Keratinocyte (primary cell): ENCODE data around the gene SELENOW. TPM values are rescaled to one million over a fixed set of nuclear protein-coding genes. Genes with fewer than 3 reads are reported as not detected.

Experiments
- DNase-seq: peaks from one replicate; pipeline ENCODE4 v3.0.0-alpha.2; 2011; ENCODE audit warnings: low read depth, missing footprints, low spot score
- FAIRE-seq: peaks from 2 replicates; lab custom pipeline; 2011; peaks lifted over from hg19 to GRCh38; lab: Jason Lieb, UNC
- H2AFZ ChIP-seq: 2 replicates; pipeline ENCODE4 v1.6.0; 2012; ENCODE audit warnings: low read length, control low read depth, inconsistent platforms; ENCODE audit not compliant: control insufficient read depth
- H3K27ac ChIP-seq: 2 replicates; pipeline ENCODE4 v1.5.1; 2011; ENCODE audit warnings: low read length; ENCODE audit not compliant: control insufficient read depth, insufficient read depth
- H3K27me3 ChIP-seq: 3 replicates; pipeline ENCODE4 v1.6.0; 2011; ENCODE audit warnings: low read length; ENCODE audit not compliant: control insufficient read depth, insufficient read depth; ENCODE audit errors: extremely low read depth
- H3K36me3 ChIP-seq, 2 experiments: 2 replicates in 1 of 2; 3 replicates in 1 of 2; pipeline ENCODE4 v1.5.1; 2011; ENCODE audit warnings: low read length in 2 of 2, mild to moderate bottlenecking in 1 of 2; ENCODE audit not compliant: control insufficient read depth in 2 of 2, insufficient read depth in 2 of 2; ENCODE audit errors: extremely low read depth in 1 of 2
- H3K4me1 ChIP-seq: 3 replicates; pipeline ENCODE4 v1.5.1; 2011; ENCODE audit warnings: low read length; ENCODE audit not compliant: control insufficient read depth, insufficient read depth; ENCODE audit errors: extremely low read depth
- H3K4me2 ChIP-seq: 3 replicates; pipeline ENCODE4 v1.6.0; 2011; ENCODE audit warnings: low read depth, low read length; ENCODE audit not compliant: control insufficient read depth, insufficient read depth; ENCODE audit errors: extremely low read depth
- H3K4me3 ChIP-seq, 3 experiments: fragments of 200-600 bp in 1 of 3; sonication (generic) in 1 of 3; 2 replicates in 2 of 3; 3 replicates in 1 of 3; pipeline ENCODE4 v1.5.1; 2011 to 2016; ENCODE audit warnings: low read length in 3 of 3, mild to moderate bottlenecking in 3 of 3, control low read depth in 2 of 3, inconsistent platforms in 1 of 3, low read depth in 1 of 3, mixed read lengths in 1 of 3, mixed run types in 1 of 3, moderate library complexity in 1 of 3; ENCODE audit not compliant: control insufficient read depth in 2 of 3, insufficient read depth in 2 of 3; ENCODE audit errors: extremely low read depth in 1 of 3
- H3K79me2 ChIP-seq: 2 replicates; pipeline ENCODE4 v1.6.0; 2012; ENCODE audit warnings: low read length; ENCODE audit not compliant: control insufficient read depth, insufficient read depth
- H3K9ac ChIP-seq: 3 replicates; pipeline ENCODE4 v1.6.0; 2011; ENCODE audit warnings: low read length; ENCODE audit not compliant: control insufficient read depth, insufficient read depth; ENCODE audit errors: extremely low read depth
- H3K9me1 ChIP-seq: 3 replicates; pipeline ENCODE4 v1.6.0; 2011; ENCODE audit warnings: low read length; ENCODE audit not compliant: control insufficient read depth, insufficient read depth; ENCODE audit errors: extremely low read depth
- H3K9me3 ChIP-seq: 2 replicates; pipeline ENCODE4 v1.5.1; 2012; ENCODE audit warnings: low read depth, low read length; ENCODE audit not compliant: control insufficient read depth
- H4K20me1 ChIP-seq: 3 replicates; pipeline ENCODE4 v1.6.0; 2011; ENCODE audit warnings: low read length; ENCODE audit not compliant: control insufficient read depth, insufficient read depth; ENCODE audit errors: extremely low read depth
- EZH2 ChIP-seq: IDR thresholded peaks from one replicate; pipeline ENCODE4 v1.6.1; 2012; ENCODE audit warnings: inconsistent platforms, mild to moderate bottlenecking, low read length, moderate library complexity
- dilution Hi-C: fragments of 300-500 bp; cut with MboI; formaldehyde crosslinking; loops from one replicate; pipeline ENCODE4 v1.7.0; 2020; ENCODE audit warnings: low sequenced_read_pairs; ENCODE audit not compliant: extremely low pct_ligation_motif_present
- polyA plus RNA-seq, 5 experiments: library from polyadenylated mRNA; depleted of rRNA in 3 of 5; stranded (reverse) in 3 of 5; stranded (forward) in 1 of 5; unstranded in 1 of 5; fragments of >200 nt; gene quantifications; 1 replicate in 1 of 5; 2 replicates in 3 of 5; 3 replicates in 1 of 5; pipeline versions ENCODE4 v1.2.1 to v1.2.3, GENCODE V29; 2011 to 2012; ENCODE audit warnings: missing spikeins in 2 of 5, low read depth in 1 of 5, low replicate concordance in 1 of 5
- TF ChIP-seq, protein P1 (sequence below), 3 experiments: IDR thresholded peaks in 1 of 3; conservative IDR thresholded peaks in 1 of 3; optimal IDR thresholded peaks in 1 of 3; 2 replicates in 2 of 3; 3 replicates in 1 of 3; pipeline versions ENCODE3 to v1.5.1; 2011; ENCODE audit warnings: low read length in 3 of 3, mild to moderate bottlenecking in 3 of 3, moderate library complexity in 2 of 3, control low read depth in 1 of 3, inconsistent platforms in 1 of 3; ENCODE audit not compliant: insufficient read depth in 2 of 3; ENCODE audit errors: extremely low read depth in 1 of 3

Gene SELENOW
- polyA plus RNA-seq, 1 donor (not counting 4 experiments of a cell fraction or from before 2014, with no cell fraction given) = 509 TPM

DNA sequence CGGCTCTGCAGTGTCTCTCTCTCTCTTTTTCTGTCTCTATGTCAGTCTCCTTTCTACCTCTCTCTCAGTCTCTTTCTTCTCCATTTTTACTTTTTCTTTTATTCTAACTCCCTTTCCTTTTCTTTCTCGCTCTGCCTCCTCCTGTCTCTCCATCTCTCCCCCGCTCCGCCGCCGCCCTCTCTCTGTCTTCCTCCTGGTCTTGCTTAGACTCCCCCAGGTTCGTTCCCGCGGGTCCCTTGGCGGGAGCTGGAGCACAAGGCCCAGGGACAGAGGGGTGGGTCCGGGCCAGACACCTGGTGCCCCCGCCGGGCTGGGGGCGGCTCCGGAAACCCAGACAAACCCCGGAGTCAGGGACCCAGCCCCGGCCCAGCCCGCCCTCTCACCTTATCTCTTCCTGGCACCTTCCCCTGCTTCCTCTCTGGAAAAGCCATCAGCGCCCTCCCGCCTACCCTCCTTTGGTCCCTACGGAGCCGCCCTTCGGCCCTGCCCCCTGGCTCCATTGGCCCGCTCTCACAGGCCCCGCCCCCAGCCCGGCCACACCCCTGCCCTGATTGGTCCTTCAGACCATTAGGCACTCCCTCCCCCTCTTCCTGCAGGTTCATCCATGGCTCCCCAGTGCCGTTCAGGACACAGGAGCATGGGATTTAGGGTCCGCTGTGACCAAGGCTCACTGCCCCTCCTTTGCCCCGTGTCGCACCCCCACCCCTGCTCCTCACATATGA lies 48.5 kb upstream of the SELENOW start:
- dilution Hi-C loops = no loop called here
- TF ChIP-seq, protein P1, sequence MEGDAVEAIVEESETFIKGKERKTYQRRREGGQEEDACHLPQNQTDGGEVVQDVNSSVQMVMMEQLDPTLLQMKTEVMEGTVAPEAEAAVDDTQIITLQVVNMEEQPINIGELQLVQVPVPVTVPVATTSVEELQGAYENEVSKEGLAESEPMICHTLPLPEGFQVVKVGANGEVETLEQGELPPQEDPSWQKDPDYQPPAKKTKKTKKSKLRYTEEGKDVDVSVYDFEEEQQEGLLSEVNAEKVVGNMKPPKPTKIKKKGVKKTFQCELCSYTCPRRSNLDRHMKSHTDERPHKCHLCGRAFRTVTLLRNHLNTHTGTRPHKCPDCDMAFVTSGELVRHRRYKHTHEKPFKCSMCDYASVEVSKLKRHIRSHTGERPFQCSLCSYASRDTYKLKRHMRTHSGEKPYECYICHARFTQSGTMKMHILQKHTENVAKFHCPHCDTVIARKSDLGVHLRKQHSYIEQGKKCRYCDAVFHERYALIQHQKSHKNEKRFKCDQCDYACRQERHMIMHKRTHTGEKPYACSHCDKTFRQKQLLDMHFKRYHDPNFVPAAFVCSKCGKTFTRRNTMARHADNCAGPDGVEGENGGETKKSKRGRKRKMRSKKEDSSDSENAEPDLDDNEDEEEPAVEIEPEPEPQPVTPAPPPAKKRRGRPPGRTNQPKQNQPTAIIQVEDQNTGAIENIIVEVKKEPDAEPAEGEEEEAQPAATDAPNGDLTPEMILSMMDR (optimal IDR thresholded peaks at IDR 0.05 in 1 of 3, IDR thresholded peaks at IDR 0.05 in 1 of 3, conservative IDR thresholded peaks at IDR 0.05 in 1 of 3; ENCODE audit: extremely low read depth in 1 of 3, insufficient read depth in 2 of 3, low read length in 3 of 3) = no peak
- no peak for TF ChIP-seq EZH2
- no peaks in the 10 kb centered on the region for H3K9me1 ChIP-seq
- H3K27me3 ChIP-seq = no peaks in the 10 kb centered on the region
- no peaks in the 10 kb centered on the region for H3K9me3 ChIP-seq
- no peak overlapping the region for H2AFZ ChIP-seq
- H3K4me1 ChIP-seq = peaks cover 37% of the 10 kb centered on the region
- peak overlapping the region; percentile 77 for H3K9ac ChIP-seq
- peaks cover 2% of the 10 kb centered on the region for H4K20me1 ChIP-seq
- H3K79me2 ChIP-seq = peaks cover 25% of the 10 kb centered on the region
- peak overlapping the region; percentile 90 for H3K4me2 ChIP-seq
- peak; percentile 23 for FAIRE-seq
- H3K36me3 ChIP-seq = peaks cover 22 to 40% of the 10 kb centered on the region in 2 experiments
- no peak for DNase-seq
- peak overlapping the region; percentile 94 for H3K27ac ChIP-seq
- peak overlapping the region; percentile 19 to 67 (median 66) for H3K4me3 ChIP-seq

DNA sequence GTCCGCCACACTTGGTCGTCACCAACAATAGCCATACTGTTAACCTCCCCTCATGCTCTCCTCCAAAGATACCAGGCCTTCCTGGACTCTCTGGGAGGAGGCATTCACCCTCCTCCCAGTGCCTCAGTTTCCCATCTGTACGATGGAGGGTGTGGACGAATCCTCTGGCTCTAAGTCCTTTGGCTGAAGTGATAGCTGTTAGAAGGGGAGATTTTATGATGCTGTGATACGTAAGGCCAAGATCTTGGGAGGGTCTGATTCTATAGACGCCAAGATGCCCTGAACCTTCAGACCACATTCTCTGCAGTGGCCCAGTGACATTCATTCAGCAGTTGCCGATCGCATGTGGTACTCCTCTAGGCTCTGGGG lies 48.0 kb upstream of the SELENOW start:
- Histone ChIP-seq H3K36me3 (peaks cover 20 to 43% of the 10 kb centered on the region in 2 experiments), H3K79me2 (peaks cover 25% of the 10 kb centered on the region), H4K20me1 (peaks cover 2% of the 10 kb centered on the region), H3K9ac (no peak overlapping the region), H3K4me2 (no peak overlapping the region), H3K9me3 (no peaks in the 10 kb centered on the region), H2AFZ (no peak overlapping the region), H3K9me1 (no peaks in the 10 kb centered on the region), H3K4me1 (peaks cover 35% of the 10 kb centered on the region), H3K27ac (peak overlapping the region; percentile 20), H3K27me3 (no peaks in the 10 kb centered on the region), H3K4me3 (no peak overlapping the region)
- no peak for TF ChIP-seq EZH2
- TF ChIP-seq, protein P1 (optimal IDR thresholded peaks at IDR 0.05 in 1 of 3, IDR thresholded peaks at IDR 0.05 in 1 of 3, conservative IDR thresholded peaks at IDR 0.05 in 1 of 3; ENCODE audit: extremely low read depth in 1 of 3, insufficient read depth in 2 of 3, low read length in 3 of 3) = no peak
- no peak for DNase-seq
- FAIRE-seq = peak; percentile 44
- dilution Hi-C loops = no loop called here
